Right renal cortex interstitium (tissue), 3 donors: ENCODE results near the gene TP53TG5. TPM values are rescaled to one million over a fixed set of nuclear protein-coding genes. Genes with fewer than 3 reads are reported as not detected.

Source experiments
- DNase-seq, 3 donors: peaks; one replicate each; pipeline ENCODE4 v3.0.0-alpha.2; 2013; ENCODE audit warnings: low read depth in 3 of 3, low spot score in 2 of 3
- polyA plus RNA-seq, 3 donors: library from polyadenylated mRNA; unstranded; fragments of 120-200 nt; gene quantifications; one replicate each; pipeline ENCODE4 v1.2.1, GENCODE V29; 2013; ENCODE audit not compliant: insufficient read length in 3 of 3

The TP53TG5 gene
- polyA plus RNA-seq, 3 donors, result 0.76 to 1.3 (median 0.79) TPM

- peak in 1 of 3 donors; percentile 13 for DNase-seq
These were observed 28.3 kb upstream of the TP53TG5 start for GRCh38 chr20:45406260-45407066.

- no peak for DNase-seq
These were observed 27.6 kb upstream of the TP53TG5 start for GRCh38 chr20:45405571-45406259.

- no peak for DNase-seq
These were observed 26.3 kb upstream of the TP53TG5 start for GRCh38 chr20:45404438-45404837.

GRCh38 chr20:45402946-45403345, 24.8 kb upstream of the TP53TG5 start:
- no peak for DNase-seq

GRCh38 chr20:45400346-45401031, 22.4 kb upstream of the TP53TG5 start:
- DNase-seq, result no peak

- no peak for DNase-seq
These were observed 20.9 kb upstream of the TP53TG5 start for GRCh38 chr20:45399018-45399417.

- DNase-seq, result no peak
These were observed 16.9 kb upstream of the TP53TG5 start for GRCh38 chr20:45395114-45395415.

- no peak for DNase-seq
These were observed 16.3 kb upstream of the TP53TG5 start for GRCh38 chr20:45394221-45395113.

- no peak for DNase-seq
These were observed 14.6 kb upstream of the TP53TG5 start for GRCh38 chr20:45392733-45393132.

GRCh38 chr20:45391559-45391958, 13.4 kb upstream of the TP53TG5 start:
- DNase-seq, result no peak

GRCh38 chr20:45390931-45391330, 12.8 kb upstream of the TP53TG5 start:
- DNase-seq, result no peak

- DNase-seq, result no peak
These were observed 9.1 kb upstream of the TP53TG5 start for GRCh38 chr20:45387274-45387673.

GRCh38 chr20:45377269-45377668, 856 bp downstream of the TP53TG5 start:
- peak in 1 of 3 donors; percentile 41 for DNase-seq

- no peak for DNase-seq
These were observed 3.2 kb downstream of the TP53TG5 start for GRCh38 chr20:45374966-45375365.

- DNase-seq, result no peak
These were observed 4.0 kb downstream of the TP53TG5 start for GRCh38 chr20:45374101-45374467.

- DNase-seq, result peak in 2 of 3 donors; percentile 57 to 71
These were observed 4.6 kb downstream of the TP53TG5 start for GRCh38 chr20:45373353-45374100.

GRCh38 chr20:45372646-45373352, 5.3 kb downstream of the TP53TG5 start:
- DNase-seq, result no peak

- DNase-seq, result no peak
These were observed 5.9 kb downstream of the TP53TG5 start for GRCh38 chr20:45372241-45372640.

GRCh38 chr20:45370571-45371160, 7.5 kb downstream of the TP53TG5 start:
- DNase-seq, result no peak
